HG02852 (cell line): ENCODE results near the gene KCNN3.

ENCODE experiments used
- ATAC-seq: cut with Tn5 transposase; IDR thresholded peaks from one replicate; pipeline ENCODE4 v1.9.1; 2021; ENCODE audit warnings: mild to moderate bottlenecking, moderate library complexity; ENCODE audit not compliant: unreplicated experiment

KCNN3 gene

GRCh38 chr1:154863315-154864174 lies 6.5 kb downstream of the KCNN3 start:
- ATAC-seq: peak; percentile 34

DNA sequence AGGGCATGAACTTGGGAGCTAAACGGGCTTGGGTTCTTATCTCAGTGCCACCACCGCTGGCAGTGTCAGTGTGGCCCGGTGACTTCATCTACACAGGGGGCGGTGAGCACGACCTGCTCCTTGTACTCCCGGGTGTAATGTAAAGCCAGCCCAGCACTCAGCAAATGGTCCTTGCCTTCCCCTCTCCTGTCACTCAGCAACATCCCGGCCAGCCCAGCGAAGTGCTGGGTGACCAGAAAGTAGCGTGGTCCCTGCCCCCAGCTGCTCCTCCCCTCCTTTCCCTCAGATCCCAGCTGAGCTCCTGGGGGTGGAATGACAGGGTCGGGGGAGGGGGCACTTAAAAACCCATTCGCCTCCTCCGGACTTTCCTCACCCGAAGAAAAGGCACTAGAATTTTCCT lies 7.2 kb downstream of the KCNN3 start:
- ATAC-seq: no peak

DNA sequence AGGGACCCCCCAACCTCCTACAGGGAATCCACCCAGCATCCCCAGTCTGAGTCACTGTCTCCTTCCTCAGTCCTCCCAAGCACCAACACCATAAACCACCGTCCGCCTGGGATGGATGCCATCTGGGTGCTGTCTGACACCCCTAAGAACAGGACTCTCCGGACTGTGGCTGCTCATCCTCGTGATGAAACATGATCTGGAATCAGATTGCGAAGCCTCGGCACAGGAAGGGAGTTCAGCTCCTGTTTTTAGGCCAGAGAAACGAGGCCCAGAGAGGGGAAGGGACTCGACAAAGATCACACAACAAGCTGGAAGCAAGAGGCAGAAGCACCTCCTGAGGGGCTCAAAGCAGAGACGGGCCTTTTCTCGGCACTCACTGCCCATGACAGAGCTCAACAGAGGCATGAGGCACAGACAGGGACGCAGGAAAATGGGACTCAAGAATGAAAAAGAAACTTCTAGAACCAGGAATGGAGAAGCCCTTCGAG lies 8.4 kb downstream of the KCNN3 start:
- ATAC-seq: no peak

GRCh38 chr1:154860156-154860870 lies 9.8 kb downstream of the KCNN3 start:
- peak; percentile 61 for ATAC-seq

DNA sequence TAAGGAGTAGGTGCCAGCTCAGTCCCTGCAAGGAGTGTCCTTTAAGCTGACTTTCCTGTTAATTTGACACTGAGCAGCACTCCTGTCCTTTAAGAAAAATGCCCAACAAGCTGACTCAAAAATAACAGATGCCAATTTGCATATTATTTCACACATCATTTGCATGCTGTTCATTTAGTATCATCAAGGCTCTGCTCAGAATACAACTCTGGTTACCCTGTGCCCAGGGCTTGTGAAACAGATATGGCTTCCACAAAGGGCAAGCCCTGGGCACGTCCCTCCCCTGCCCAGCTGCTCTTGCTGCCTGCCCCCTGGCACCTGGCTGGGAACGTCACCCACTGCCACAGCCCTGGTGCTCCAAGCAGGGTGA lies 10.3 kb downstream of the KCNN3 start:
- peak; percentile 32 for ATAC-seq

- no peak for ATAC-seq
These were observed 10.8 kb downstream of the KCNN3 start for GRCh38 chr1:154859151-154859785.

DNA sequence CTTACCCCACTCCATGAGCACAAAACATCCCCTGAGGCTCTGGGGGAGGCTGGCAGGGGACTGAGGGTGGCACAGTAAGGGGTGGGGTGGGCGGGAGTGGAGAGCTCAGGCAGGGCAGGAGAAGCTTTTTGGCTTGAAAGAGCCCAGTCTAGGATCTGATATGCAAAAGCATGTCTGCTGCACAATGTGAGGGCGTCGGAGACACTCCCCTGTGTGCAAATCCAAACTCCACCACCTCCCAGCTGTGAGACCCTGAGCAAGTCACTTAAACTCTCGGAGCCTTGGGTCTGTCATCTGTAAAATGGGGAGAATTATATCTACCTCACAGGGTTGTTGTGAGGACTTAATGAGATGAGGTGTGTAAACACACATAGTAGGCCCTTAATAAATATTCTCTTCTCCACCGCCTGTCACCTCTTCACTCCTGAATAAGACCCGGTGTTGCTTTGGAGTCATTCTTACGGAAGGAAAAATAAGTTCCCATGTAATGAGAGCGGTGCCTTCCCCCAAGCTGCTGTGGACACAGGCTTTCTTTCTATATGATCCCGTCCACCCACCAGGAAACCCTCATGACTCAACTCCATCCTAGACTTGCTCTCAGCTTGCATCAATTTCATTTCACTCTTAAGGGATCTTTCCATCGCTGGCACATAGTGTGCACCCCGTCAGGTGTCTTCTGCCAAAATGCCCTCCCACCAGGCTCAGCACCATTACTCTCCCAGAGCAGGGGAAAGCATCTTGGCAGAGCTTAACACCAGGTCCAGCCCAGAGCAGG lies 12.5 kb downstream of the KCNN3 start:
- no peak for ATAC-seq

DNA sequence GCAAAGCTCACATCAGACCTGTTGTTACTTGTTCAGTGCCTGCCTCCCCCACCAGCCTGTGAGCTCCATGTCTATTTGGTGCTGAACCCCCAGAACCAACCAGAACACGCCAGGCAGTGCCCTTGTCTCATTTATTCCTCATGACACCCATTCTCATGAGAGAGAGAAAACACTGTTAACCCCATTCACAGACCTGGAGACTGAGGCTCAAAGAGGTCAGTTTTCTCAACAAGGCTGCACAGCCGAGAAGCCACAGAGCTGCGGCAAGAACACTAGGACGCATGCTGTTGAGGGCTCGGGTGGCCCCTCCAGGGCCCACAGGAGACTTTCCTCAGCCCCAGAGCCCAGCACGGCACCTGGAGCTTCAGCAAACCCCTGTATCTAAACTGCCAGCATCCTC lies 13.1 kb downstream of the KCNN3 start:
- ATAC-seq: no peak

DNA sequence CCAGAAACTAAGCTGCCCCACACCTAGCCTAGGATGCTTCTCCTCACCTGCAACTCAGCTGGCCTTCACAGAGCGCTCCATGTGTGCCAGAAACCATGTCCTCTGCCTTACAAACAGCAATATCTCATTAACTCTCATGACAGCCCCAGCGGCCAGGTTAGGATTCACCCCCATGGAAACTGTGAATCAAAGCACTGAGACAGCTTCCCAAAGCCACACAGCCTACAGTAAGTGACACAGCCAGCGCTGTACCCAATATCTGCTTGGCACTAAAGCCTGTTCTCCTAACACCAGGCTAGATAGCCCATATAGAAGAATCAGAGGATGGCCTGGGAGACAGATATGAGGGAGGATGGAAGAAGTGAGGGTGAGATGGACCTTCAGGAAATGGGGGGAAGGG lies 13.5 kb downstream of the KCNN3 start:
- ATAC-seq: no peak

GRCh38 chr1:154856049-154856448 lies 14.0 kb downstream of the KCNN3 start:
- ATAC-seq: no peak

DNA sequence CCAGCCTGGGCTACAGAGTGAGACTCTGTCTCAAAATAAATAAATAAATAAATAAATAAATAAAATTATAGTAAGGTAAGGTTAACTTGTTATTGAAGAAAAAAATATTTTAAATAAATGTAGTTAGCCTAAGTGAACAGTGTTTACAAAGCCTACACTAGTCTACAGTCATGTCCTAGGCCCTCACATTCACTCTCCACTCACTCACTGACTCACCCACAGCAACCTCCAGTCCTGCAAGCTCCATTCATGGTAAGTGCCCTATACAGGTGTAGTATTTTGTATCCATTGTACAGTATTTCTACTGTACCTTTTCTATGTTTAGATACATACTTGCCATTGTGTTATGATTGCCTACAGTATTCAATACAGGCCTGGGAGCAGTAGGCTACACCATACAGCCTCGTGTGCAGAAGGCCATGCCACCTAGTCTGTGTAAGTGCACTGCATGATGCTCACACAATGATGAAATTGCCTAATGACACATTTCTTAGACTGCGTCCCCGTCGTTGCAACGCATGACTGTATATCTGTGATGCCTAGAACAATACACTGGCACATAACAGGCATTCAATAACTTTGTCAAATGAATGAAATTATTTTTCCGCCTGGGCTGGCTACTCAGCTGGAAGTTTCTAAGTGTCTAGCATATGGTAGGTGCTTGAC lies 14.8 kb downstream of the KCNN3 start:
- no peak for ATAC-seq

DNA sequence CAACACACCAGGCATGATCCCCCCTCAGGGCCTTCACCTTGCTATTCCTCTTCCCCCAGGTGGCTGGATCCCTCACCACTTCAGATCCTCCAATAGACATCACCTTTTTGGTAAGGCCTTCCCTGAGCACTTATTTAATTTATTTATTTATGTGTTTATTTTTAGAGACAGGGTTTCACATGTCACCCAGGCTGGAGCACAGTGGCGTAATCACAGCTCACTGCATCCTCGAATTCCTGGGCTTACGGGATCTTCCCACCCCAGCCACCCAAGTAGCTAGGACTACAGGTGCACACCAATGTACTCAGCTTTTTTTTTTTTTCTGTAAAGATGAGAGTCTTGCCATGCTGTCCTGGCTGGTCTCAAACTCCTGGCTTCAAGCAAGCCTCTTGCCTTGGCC lies 17.2 kb downstream of the KCNN3 start:
- no peak for ATAC-seq

DNA sequence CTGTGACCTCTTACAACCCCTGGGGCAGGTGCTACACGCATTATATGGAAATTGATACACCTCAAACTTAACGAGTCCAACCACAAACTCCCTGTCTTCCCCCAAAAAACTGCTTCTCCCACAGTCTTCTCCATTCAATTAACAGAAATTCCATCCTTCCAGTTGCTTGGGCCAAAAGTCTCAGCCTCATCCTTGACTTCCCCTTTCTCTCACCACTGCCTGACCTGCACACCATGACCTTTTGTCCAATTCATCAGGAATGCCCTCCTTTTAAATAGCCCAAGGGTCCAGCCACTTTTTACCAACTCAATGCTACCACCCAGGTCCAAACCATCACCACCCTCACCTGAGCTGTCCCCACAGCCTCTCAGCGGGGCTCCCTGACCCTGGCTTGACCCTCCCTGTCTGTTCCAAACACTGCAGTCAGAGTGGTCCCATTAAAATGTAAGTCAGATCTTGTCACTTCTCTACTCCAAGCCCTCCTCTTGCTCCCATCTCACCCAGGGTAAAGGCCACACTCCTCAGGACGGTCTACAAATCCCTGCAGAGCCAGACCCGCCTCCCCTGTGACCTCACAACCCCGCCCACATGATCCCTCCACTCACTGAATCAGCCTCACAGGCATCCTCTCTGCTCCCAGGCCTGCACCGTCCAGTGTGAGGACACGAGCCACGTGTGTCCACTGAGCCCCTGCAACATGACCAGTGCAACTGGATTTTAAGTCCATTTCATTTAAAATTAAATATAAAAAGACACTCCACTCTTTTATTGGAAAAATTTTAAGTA lies 18.5 kb downstream of the KCNN3 start:
- no peak for ATAC-seq

- ATAC-seq: peak; percentile 57
These were observed 20.4 kb downstream of the KCNN3 start for GRCh38 chr1:154849645-154850131.

DNA sequence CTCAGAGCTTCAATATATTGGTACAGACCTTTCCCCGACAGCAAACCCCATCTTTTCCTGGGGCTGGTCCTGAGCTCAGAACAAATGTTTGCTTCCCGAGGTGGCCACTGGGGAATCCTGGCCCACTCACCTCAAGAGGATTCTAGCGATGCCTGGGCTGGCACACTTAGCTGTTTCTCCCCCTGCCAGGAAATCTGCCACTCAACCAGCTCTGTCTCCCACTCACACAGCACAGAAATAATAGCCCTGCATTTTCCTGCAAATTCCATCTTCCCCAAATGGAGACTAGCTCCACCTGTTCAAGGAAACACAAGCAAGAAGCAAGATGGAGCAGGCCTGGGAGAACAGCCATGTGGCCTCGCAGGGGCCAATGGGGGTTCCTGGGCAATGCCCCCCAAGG lies 21.1 kb downstream of the KCNN3 start:
- ATAC-seq: no peak

DNA sequence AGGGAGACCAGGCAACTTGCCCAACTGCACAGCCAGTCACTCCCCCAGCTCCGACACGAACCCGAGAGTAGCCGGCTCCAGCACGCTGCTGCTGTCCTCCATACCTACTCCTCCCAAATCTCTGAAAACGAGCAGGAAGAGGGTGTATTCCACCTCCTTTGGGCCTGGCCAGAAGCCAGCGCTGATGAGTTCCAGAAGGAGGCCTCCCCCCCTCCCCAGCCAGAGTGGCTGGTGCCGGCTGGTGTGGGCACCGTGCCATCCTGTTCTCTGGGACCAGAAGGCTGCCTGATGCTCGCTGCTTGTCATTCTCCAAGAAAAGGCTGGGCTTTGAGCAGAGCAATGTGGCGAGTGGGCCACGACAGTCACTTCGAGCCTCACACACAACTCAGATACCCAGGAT lies 22.2 kb downstream of the KCNN3 start:
- no peak for ATAC-seq

- no peak for ATAC-seq
These were observed 23.3 kb downstream of the KCNN3 start for GRCh38 chr1:154846565-154847442.

- no peak for ATAC-seq
These were observed 24.2 kb downstream of the KCNN3 start for GRCh38 chr1:154845879-154846278.

DNA sequence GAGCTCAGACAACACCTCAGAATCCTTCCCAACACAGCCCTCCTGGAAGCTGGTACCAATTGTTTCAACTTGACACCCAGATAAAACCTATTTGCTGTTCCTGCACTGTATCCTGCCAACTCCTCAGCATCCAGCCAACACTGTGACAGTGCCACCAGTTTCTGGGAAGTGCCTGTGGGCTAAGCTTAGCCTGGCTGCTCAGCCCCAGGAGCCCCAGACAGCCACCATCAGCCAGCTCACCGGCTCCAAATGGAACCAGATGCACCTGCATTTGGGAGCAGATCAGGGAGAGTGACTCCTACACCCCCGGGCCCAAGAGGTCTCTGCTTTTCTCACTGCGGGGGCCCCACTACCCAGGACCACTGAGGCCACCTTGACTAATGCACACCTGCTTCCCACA lies 24.9 kb downstream of the KCNN3 start:
- ATAC-seq: no peak
